SK-N-SH (cell line): ENCODE data around the gene CELSR2. TPM values are rescaled to one million over a fixed set of nuclear protein-coding genes. Genes with fewer than 3 reads are reported as not detected.

Experiments
- CTCF ChIA-PET: fragments of 300-600, 350-600 bp; formaldehyde crosslinking; extraction: SDS; loops from one replicate; lab custom pipeline; 2021; lab: Yijun Ruan, JAX
- POLR2A ChIA-PET: fragments of 350-600 bp; sonication (Branson Sonifier 250); formaldehyde crosslinking; extraction: SDS; loops from one replicate; lab custom pipeline; 2020; ENCODE audit warnings: antibody characterized with exemption, inconsistent platforms; lab: Yijun Ruan, JAX
- DNase-seq: peaks from one replicate; pipeline ENCODE4 v3.0.0; 2012
- H2AFZ ChIP-seq: fragments of 200-600 bp; sonication (generic); 2 replicates; pipeline ENCODE4 v1.8.1; 2016; ENCODE audit warnings: antibody characterized with exemption, mild to moderate bottlenecking, low read depth
- H3F3A ChIP-seq: fragments of 200-600 bp; sonication (generic); replicated peaks from 2 replicates; pipeline ENCODE3; 2016; ENCODE audit warnings: antibody characterized with exemption, mild to moderate bottlenecking; ENCODE audit not compliant: insufficient read depth
- H3K27ac ChIP-seq, 2 experiments: fragments of 200-500 bp in 1 of 2; fragments of 200-600 bp in 1 of 2; sonication (Bioruptor generic) in 1 of 2; sonication (generic), shearing (Covaris generic) in 1 of 2; 2 replicates each; pipeline versions ENCODE4 v1.5.1 to v1.6.1; 2014 to 2016; ENCODE audit warnings: low read depth in 2 of 2, inconsistent platforms in 1 of 2, low read length in 1 of 2, mild to moderate bottlenecking in 1 of 2, mixed read lengths in 1 of 2
- H3K27me3 ChIP-seq: fragments of 200-600 bp; sonication (generic), shearing (Covaris generic); 2 replicates; pipeline ENCODE4 v1.6.1; 2016; ENCODE audit warnings: mixed run types; ENCODE audit not compliant: insufficient read depth
- H3K36me3 ChIP-seq, 2 experiments: fragments of 200-500 bp in 1 of 2; fragments of 200-600 bp in 1 of 2; sonication (Bioruptor generic) in 1 of 2; sonication (generic) in 1 of 2; replicated peaks in 1 of 2; 2 replicates each; pipeline versions ENCODE3 to v1.5.1; 2014 to 2016; ENCODE audit warnings: low read length in 1 of 2, mild to moderate bottlenecking in 1 of 2; ENCODE audit not compliant: insufficient read depth in 2 of 2, control insufficient read depth in 1 of 2
- H3K4me1 ChIP-seq, 2 experiments: fragments of 200-500 bp in 1 of 2; fragments of 200-600 bp in 1 of 2; sonication (Bioruptor generic) in 1 of 2; sonication (generic), shearing (Covaris generic) in 1 of 2; 2 replicates each; pipeline versions ENCODE4 v1.5.1 to v1.6.1; 2014 to 2016; ENCODE audit warnings: low read depth in 1 of 2, low read length in 1 of 2, mixed run types in 1 of 2; ENCODE audit not compliant: insufficient read depth in 2 of 2, control insufficient read depth in 1 of 2
- H3K4me2 ChIP-seq: fragments of 200-600 bp; sonication (generic), shearing (Covaris generic); 2 replicates; pipeline ENCODE4 v1.6.1; 2017; ENCODE audit warnings: mixed run types
- H3K4me3 ChIP-seq, 2 experiments: fragments of 200-500 bp in 1 of 2; fragments of 200-600 bp in 1 of 2; sonication (Bioruptor generic) in 1 of 2; sonication (generic), shearing (Covaris generic) in 1 of 2; 2 replicates each; pipeline versions ENCODE4 v1.5.1 to v1.8.1; 2014 to 2016; ENCODE audit warnings: low read depth in 2 of 2, inconsistent platforms in 1 of 2, low read length in 1 of 2, mild to moderate bottlenecking in 1 of 2, mixed read lengths in 1 of 2, moderate library complexity in 1 of 2
- H3K79me2 ChIP-seq: fragments of 200-600 bp; sonication (generic); 2 replicates; pipeline ENCODE4 v1.8.1; 2017; ENCODE audit warnings: mild to moderate bottlenecking; ENCODE audit not compliant: insufficient read depth
- H3K9ac ChIP-seq: fragments of 200-600 bp; sonication (generic); 2 replicates; pipeline ENCODE4 v1.6.1; 2017; ENCODE audit warnings: mixed run types
- H3K9me2 ChIP-seq: fragments of 200-600 bp; sonication (generic); 2 replicates; pipeline ENCODE4 v1.6.1; 2017; ENCODE audit warnings: mixed run types
- H3K9me3 ChIP-seq: fragments of 200-600 bp; sonication (generic); 2 replicates; pipeline ENCODE4 v1.6.1; 2017; ENCODE audit warnings: mixed run types, mild to moderate bottlenecking, moderate library complexity
- H4K20me1 ChIP-seq: fragments of 200-600 bp; sonication (generic); 2 replicates; pipeline ENCODE4 v1.6.1; 2017; ENCODE audit warnings: mild to moderate bottlenecking, mixed run types; ENCODE audit not compliant: insufficient read depth
- CHD2 ChIP-seq: fragments of 150-350 bp; IDR thresholded peaks from 2 replicates; pipeline ENCODE4 v1.6.1; 2018; ENCODE audit warnings: low read length; ENCODE audit not compliant: partially characterized antibody
- ELF1 ChIP-seq: IDR thresholded peaks from 2 replicates; pipeline ENCODE4 v1.4.0; 2012
- EZH2phosphoT487 ChIP-seq: fragments of 200-600 bp; sonication (generic); IDR thresholded peaks from 2 replicates; pipeline ENCODE4 v1.6.1; 2017; ENCODE audit warnings: low read depth, mixed run types, mild to moderate bottlenecking, antibody characterized with exemption, moderate library complexity, borderline replicate concordance
- FOSL2 ChIP-seq: IDR thresholded peaks from 2 replicates; pipeline ENCODE4 v1.4.0; 2012; ENCODE audit warnings: low read depth, mild to moderate bottlenecking, moderate library complexity, borderline replicate concordance
- JUND ChIP-seq: IDR thresholded peaks from 2 replicates; pipeline ENCODE4 v1.4.0; 2012
- MEF2A ChIP-seq: IDR thresholded peaks from 2 replicates; pipeline ENCODE4 v1.4.0; 2012; ENCODE audit warnings: low read depth, borderline replicate concordance
- MXI1 ChIP-seq: IDR thresholded peaks from 2 replicates; pipeline ENCODE4 v1.6.1; 2012; ENCODE audit warnings: mild to moderate bottlenecking, low read depth, low read length, improper control_type of control experiment
- NFIC ChIP-seq: IDR thresholded peaks from 2 replicates; pipeline ENCODE4 v1.4.0; 2012; ENCODE audit warnings: borderline replicate concordance
- RAD21 ChIP-seq: IDR thresholded peaks from 2 replicates; pipeline ENCODE4 v1.6.1; 2012; ENCODE audit warnings: mild to moderate bottlenecking, low read length
- RFX5 ChIP-seq: IDR thresholded peaks from 2 replicates; pipeline ENCODE4 v1.6.1; 2012; ENCODE audit warnings: mild to moderate bottlenecking, improper control_type of control experiment, low read length
- RXRA ChIP-seq: IDR thresholded peaks from 2 replicates; pipeline ENCODE4 v1.4.0; 2012; ENCODE audit warnings: low read depth, mild to moderate bottlenecking, borderline replicate concordance
- SIN3A ChIP-seq: IDR thresholded peaks from 2 replicates; pipeline ENCODE4 v1.6.1; 2012; ENCODE audit warnings: low read depth, mild to moderate bottlenecking, low read length, moderate library complexity, borderline replicate concordance
- SMC3 ChIP-seq: IDR thresholded peaks from 2 replicates; pipeline ENCODE4 v1.6.1; 2012; ENCODE audit warnings: low read depth, low read length, improper control_type of control experiment
- TCF12 ChIP-seq: IDR thresholded peaks from 2 replicates; pipeline ENCODE4 v1.4.0; 2012
- YY1 ChIP-seq: IDR thresholded peaks from 2 replicates; pipeline ENCODE4 v1.4.0; 2012; ENCODE audit warnings: low read depth, mild to moderate bottlenecking
- WGBS: methylation state at CpG from one replicate; pipeline ENCODE4 v1.1.6; 2017; ENCODE audit warnings: low lambda C conversion rate; 5-methylcytosine and 5-hydroxymethylcytosine counted together
- polyA plus RNA-seq, 3 experiments: library from polyadenylated mRNA; depleted of rRNA; stranded (reverse); fragments of >200 nt; gene quantifications; 2 replicates each; pipeline ENCODE4 v1.2.3, GENCODE V29; 2012
- TF ChIP-seq, protein P1 (sequence below): fragments of 150-350 bp; IDR thresholded peaks from 2 replicates; pipeline ENCODE4 v1.6.1; 2016; ENCODE audit warnings: mild to moderate bottlenecking, low read depth, low read length
- TF ChIP-seq, protein P2 (sequence below): IDR thresholded peaks from 2 replicates; pipeline ENCODE4 v1.4.0; 2012; ENCODE audit warnings: low read depth
- TF ChIP-seq, protein P3 (sequence below): fragments of 200-600 bp; sonication (generic); IDR thresholded peaks from 2 replicates; pipeline ENCODE4 v1.6.1; 2017; ENCODE audit warnings: antibody characterized with exemption, mild to moderate bottlenecking, moderate library complexity
- TF ChIP-seq, protein P4 (sequence below): IDR thresholded peaks from 2 replicates; pipeline ENCODE4 v1.4.0; 2012; ENCODE audit warnings: low read depth, borderline replicate concordance
- TF ChIP-seq, protein P5 (sequence below): fragments of 150-350 bp; IDR thresholded peaks from 2 replicates; pipeline ENCODE4 v1.6.1; 2017; ENCODE audit warnings: antibody characterized with exemption, low read length, low read depth, borderline replicate concordance
- TF ChIP-seq, protein P6 (sequence below): IDR thresholded peaks from 2 replicates; pipeline ENCODE4 v1.6.1; 2012; ENCODE audit warnings: mild to moderate bottlenecking, low read depth, low read length, moderate library complexity

Gene CELSR2
- polyA plus RNA-seq, 1 of the 3 experiments (the other 2 are of a cell fraction), result 3.5 TPM

DNA sequence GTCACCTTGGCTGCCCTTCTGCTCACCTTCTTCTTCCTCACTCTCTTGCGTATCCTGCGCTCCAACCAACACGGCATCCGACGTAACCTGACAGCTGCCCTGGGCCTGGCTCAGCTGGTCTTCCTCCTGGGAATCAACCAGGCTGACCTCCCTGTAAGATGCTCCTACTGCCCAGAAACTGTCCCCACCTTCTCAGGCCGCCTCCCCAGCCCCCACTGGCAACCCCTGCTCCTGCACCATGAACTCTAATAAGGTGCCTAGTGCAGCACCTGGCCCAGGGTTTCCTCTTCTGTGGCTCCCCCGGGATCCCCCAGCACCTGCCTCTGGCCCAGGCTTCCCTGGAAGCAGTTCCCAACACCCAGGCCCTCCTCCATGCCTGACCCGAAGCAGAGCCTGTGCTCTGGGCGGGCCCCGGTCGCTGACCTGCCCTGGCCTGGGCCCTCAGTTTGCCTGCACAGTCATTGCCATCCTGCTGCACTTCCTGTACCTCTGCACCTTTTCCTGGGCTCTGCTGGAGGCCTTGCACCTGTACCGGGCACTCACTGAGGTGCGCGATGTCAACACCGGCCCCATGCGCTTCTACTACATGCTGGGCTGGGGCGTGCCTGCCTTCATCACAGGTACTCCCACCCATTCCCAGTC is 20.8 kb downstream of the CELSR2 start (continued):
- TF ChIP-seq, protein P1, sequence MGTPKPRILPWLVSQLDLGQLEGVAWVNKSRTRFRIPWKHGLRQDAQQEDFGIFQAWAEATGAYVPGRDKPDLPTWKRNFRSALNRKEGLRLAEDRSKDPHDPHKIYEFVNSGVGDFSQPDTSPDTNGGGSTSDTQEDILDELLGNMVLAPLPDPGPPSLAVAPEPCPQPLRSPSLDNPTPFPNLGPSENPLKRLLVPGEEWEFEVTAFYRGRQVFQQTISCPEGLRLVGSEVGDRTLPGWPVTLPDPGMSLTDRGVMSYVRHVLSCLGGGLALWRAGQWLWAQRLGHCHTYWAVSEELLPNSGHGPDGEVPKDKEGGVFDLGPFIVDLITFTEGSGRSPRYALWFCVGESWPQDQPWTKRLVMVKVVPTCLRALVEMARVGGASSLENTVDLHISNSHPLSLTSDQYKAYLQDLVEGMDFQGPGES, result no peak
- TF ChIP-seq ELF1 (no peak), EZH2phosphoT487 (no peak), RAD21 (no peak), FOSL2 (no peak)
- TF ChIP-seq, protein P2, sequence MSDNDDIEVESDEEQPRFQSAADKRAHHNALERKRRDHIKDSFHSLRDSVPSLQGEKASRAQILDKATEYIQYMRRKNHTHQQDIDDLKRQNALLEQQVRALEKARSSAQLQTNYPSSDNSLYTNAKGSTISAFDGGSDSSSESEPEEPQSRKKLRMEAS, result no peak

DNA sequence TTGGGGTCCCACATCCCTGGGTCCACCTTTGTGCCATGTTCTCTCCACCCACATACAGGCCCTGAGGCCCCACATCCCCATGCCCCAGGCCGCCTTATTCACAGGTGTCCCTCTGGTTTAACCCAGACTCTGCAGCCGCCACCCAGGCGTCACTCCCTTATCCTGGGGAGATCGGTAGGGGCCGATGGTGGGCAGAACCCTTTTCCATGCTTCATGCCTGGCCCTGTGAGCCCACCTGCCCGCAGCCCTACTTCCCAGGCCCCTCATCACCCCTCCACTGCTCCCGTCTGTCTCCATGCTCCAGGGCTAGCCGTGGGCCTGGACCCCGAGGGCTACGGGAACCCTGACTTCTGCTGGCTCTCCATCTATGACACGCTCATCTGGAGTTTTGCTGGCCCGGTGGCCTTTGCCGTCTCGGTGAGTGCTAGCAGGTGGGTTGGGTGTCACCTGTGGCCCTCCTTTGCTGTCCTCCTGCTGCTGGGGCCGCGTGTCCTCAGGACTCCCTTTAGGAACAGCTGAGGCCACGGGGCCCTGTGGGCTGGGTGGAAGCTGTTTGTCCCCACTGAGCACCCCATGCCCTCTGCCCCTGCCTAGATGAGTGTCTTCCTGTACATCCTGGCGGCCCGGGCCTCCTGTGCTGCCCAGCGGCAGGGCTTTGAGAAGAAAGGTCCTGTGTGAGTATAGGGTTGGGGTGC is 21.4 kb downstream of the CELSR2 start:
- Histone ChIP-seq H3K79me2 (no peaks in the 10 kb centered on the region), H3F3A (no peaks in the 10 kb centered on the region), H3K4me3 (no peak overlapping the region), H3K27ac (no peak overlapping the region), H3K9ac (no peak overlapping the region), H2AFZ (no peak overlapping the region), H3K36me3 (no peaks in the 10 kb centered on the region), H3K9me2 (no peaks in the 10 kb centered on the region), H3K4me2 (no peak overlapping the region), H3K27me3 (no peaks in the 10 kb centered on the region), H4K20me1 (no peaks in the 10 kb centered on the region), H3K9me3 (no peaks in the 10 kb centered on the region), H3K4me1 (peaks cover 12 to 16% of the 10 kb centered on the region in 2 experiments)
- WGBS, result 94% methylated on average over 6 of the region's 20 CpGs
- POLR2A ChIA-PET, result no interaction called here
- no peak for DNase-seq
- CTCF ChIA-PET, result interaction anchor here (1.2 to 1.9 kb wide), 2 partner anchors 128 to 158 kb away, joined by 3 to 6 read pairs; a partner anchor contains a TSS
- TF ChIP-seq, protein P3, sequence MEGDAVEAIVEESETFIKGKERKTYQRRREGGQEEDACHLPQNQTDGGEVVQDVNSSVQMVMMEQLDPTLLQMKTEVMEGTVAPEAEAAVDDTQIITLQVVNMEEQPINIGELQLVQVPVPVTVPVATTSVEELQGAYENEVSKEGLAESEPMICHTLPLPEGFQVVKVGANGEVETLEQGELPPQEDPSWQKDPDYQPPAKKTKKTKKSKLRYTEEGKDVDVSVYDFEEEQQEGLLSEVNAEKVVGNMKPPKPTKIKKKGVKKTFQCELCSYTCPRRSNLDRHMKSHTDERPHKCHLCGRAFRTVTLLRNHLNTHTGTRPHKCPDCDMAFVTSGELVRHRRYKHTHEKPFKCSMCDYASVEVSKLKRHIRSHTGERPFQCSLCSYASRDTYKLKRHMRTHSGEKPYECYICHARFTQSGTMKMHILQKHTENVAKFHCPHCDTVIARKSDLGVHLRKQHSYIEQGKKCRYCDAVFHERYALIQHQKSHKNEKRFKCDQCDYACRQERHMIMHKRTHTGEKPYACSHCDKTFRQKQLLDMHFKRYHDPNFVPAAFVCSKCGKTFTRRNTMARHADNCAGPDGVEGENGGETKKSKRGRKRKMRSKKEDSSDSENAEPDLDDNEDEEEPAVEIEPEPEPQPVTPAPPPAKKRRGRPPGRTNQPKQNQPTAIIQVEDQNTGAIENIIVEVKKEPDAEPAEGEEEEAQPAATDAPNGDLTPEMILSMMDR, result no peak
- no peak for TF ChIP-seq JUND
- no peak for TF ChIP-seq RXRA
- TF ChIP-seq, protein P4, sequence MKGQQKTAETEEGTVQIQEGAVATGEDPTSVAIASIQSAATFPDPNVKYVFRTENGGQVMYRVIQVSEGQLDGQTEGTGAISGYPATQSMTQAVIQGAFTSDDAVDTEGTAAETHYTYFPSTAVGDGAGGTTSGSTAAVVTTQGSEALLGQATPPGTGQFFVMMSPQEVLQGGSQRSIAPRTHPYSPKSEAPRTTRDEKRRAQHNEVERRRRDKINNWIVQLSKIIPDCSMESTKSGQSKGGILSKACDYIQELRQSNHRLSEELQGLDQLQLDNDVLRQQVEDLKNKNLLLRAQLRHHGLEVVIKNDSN, result no peak
- TF ChIP-seq, protein P5, sequence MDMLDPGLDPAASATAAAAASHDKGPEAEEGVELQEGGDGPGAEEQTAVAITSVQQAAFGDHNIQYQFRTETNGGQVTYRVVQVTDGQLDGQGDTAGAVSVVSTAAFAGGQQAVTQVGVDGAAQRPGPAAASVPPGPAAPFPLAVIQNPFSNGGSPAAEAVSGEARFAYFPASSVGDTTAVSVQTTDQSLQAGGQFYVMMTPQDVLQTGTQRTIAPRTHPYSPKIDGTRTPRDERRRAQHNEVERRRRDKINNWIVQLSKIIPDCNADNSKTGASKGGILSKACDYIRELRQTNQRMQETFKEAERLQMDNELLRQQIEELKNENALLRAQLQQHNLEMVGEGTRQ, result no peak
- TF ChIP-seq RFX5, result no peak
- no peak for TF ChIP-seq SIN3A
- TF ChIP-seq TCF12, result no peak
- no peak for TF ChIP-seq SMC3
- TF ChIP-seq CHD2, result no peak
- no peak for TF ChIP-seq FOSL2
- TF ChIP-seq YY1, result no peak
- TF ChIP-seq NFIC, result no peak
- TF ChIP-seq, protein P6, sequence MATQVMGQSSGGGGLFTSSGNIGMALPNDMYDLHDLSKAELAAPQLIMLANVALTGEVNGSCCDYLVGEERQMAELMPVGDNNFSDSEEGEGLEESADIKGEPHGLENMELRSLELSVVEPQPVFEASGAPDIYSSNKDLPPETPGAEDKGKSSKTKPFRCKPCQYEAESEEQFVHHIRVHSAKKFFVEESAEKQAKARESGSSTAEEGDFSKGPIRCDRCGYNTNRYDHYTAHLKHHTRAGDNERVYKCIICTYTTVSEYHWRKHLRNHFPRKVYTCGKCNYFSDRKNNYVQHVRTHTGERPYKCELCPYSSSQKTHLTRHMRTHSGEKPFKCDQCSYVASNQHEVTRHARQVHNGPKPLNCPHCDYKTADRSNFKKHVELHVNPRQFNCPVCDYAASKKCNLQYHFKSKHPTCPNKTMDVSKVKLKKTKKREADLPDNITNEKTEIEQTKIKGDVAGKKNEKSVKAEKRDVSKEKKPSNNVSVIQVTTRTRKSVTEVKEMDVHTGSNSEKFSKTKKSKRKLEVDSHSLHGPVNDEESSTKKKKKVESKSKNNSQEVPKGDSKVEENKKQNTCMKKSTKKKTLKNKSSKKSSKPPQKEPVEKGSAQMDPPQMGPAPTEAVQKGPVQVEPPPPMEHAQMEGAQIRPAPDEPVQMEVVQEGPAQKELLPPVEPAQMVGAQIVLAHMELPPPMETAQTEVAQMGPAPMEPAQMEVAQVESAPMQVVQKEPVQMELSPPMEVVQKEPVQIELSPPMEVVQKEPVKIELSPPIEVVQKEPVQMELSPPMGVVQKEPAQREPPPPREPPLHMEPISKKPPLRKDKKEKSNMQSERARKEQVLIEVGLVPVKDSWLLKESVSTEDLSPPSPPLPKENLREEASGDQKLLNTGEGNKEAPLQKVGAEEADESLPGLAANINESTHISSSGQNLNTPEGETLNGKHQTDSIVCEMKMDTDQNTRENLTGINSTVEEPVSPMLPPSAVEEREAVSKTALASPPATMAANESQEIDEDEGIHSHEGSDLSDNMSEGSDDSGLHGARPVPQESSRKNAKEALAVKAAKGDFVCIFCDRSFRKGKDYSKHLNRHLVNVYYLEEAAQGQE, result no peak
- no peak for TF ChIP-seq MXI1
- TF ChIP-seq, protein P1, result no peak
- TF ChIP-seq MEF2A, result no peak
